HCT116 (cell line): Measurements from ENCODE around the gene THSD7B. TPM values are rescaled to one million over a fixed set of nuclear protein-coding genes. Genes with fewer than 3 reads are reported as not detected.

Experiments
- ATAC-seq: fragments of 200-7000 bp; cut with Tn5 transposase; 2 replicates; pipeline ENCODE4 v1.9.1; 2020; ENCODE audit warnings: mild to moderate bottlenecking, moderate library complexity
- BruUV-seq: library from RNA; stranded (reverse); fragments of 400-500 nt; replicated peaks from 2 replicates; lab custom pipeline; 2021; lab: Mats Ljungman, UMichigan
- CTCF ChIA-PET: fragments of 300-600 bp; sonication (Branson Sonifier 250); formaldehyde crosslinking; loops from one replicate; lab custom pipeline; 2021; ENCODE audit warnings: antibody characterized with exemption; lab: Charles Lee
- POLR2A ChIA-PET: fragments of 300-600, 350-600 bp; sonication (Branson Sonifier 250); formaldehyde crosslinking; loops from one replicate; lab custom pipeline; 2021; ENCODE audit warnings: antibody characterized with exemption; lab: Charles Lee
- RAD21 ChIA-PET, 2 experiments: fragments of 300-600 bp; sonication (Branson Sonifier 250); formaldehyde crosslinking; loops; one replicate each; lab custom pipeline; 2023; ENCODE audit warnings: low total read pairs in 2 of 2; ENCODE audit not compliant: uncharacterized antibody in 2 of 2, unreplicated experiment in 2 of 2, low non-redundant PET in 1 of 2; lab: Charles Lee
- DNase-seq: peaks from one replicate; pipeline ENCODE4 v3.0.0-alpha.2; 2010; ENCODE audit warnings: low read depth, low spot score
- H2AFZ ChIP-seq: fragments of 200-600 bp; shearing (Covaris generic), sonication (generic); 2 replicates; pipeline ENCODE4 v1.6.1; 2017; ENCODE audit warnings: low read depth, mixed run types, mixed read lengths, antibody characterized with exemption, low read length; ENCODE audit not compliant: poor library complexity, severe bottlenecking
- H3K27ac ChIP-seq: 2 replicates; pipeline ENCODE4 v1.5.1; 2012; ENCODE audit warnings: low read depth, low read length
- H3K27me3 ChIP-seq: fragments of 200-600 bp; sonication (generic); 2 replicates; pipeline ENCODE4 v1.6.1; 2016; ENCODE audit warnings: mixed run types, low read length, mixed read lengths; ENCODE audit not compliant: insufficient read depth
- H3K36me3 ChIP-seq, 2 experiments: fragments of 200-500 bp in 1 of 2; fragments of 200-600 bp in 1 of 2; sonication (Bioruptor generic) in 1 of 2; sonication (generic) in 1 of 2; 2 replicates each; pipeline versions ENCODE4 v1.5.1 to v1.6.1; 2014 to 2016; ENCODE audit warnings: low read length in 2 of 2, inconsistent platforms in 1 of 2, mixed read lengths in 1 of 2, mixed run types in 1 of 2; ENCODE audit not compliant: insufficient read depth in 2 of 2, control insufficient read depth in 1 of 2
- H3K4me1 ChIP-seq, 2 experiments: fragments of 200-600 bp in 1 of 2; sonication (generic) in 1 of 2; 2 replicates each; pipeline versions ENCODE4 v1.5.1 to v1.6.1; 2012 to 2017; ENCODE audit warnings: low read length in 2 of 2, inconsistent platforms in 1 of 2, mild to moderate bottlenecking in 1 of 2, mixed read lengths in 1 of 2, mixed run types in 1 of 2, moderate library complexity in 1 of 2; ENCODE audit not compliant: insufficient read depth in 2 of 2, control insufficient read depth in 1 of 2
- H3K4me2 ChIP-seq: fragments of 200-600 bp; sonication (generic); 2 replicates; pipeline ENCODE4 v1.6.1; 2017; ENCODE audit warnings: mixed run types, low read length, mixed read lengths
- H3K4me3 ChIP-seq, 2 experiments: fragments of 200-600 bp in 1 of 2; sonication (generic) in 1 of 2; replicated peaks in 1 of 2; 2 replicates each; pipeline ENCODE4 v1.5.1; 2011 to 2016; ENCODE audit warnings: low read length in 2 of 2, control low read depth in 1 of 2, low read depth in 1 of 2, mild to moderate bottlenecking in 1 of 2, mixed read lengths in 1 of 2, mixed run types in 1 of 2
- H3K79me2 ChIP-seq: fragments of 200-600 bp; sonication (generic); 2 replicates; pipeline ENCODE4 v1.6.1; 2017; ENCODE audit warnings: mild to moderate bottlenecking, mixed run types, low read length, moderate library complexity, mixed read lengths; ENCODE audit not compliant: insufficient read depth
- H3K9ac ChIP-seq: fragments of 200-600 bp; sonication (generic); 2 replicates; pipeline ENCODE4 v1.6.1; 2016; ENCODE audit warnings: low read length, mixed read lengths
- H3K9me2 ChIP-seq: fragments of 200-600 bp; sonication (generic), shearing (Covaris generic); 2 replicates; pipeline ENCODE4 v1.6.1; 2017; ENCODE audit warnings: mixed run types, mild to moderate bottlenecking, moderate library complexity; ENCODE audit not compliant: insufficient read depth
- H3K9me3 ChIP-seq, 2 experiments: fragments of 200-500 bp in 1 of 2; fragments of 200-600 bp in 1 of 2; sonication (Bioruptor generic) in 1 of 2; sonication (generic) in 1 of 2; 2 replicates each; pipeline ENCODE4 v1.6.1; 2014 to 2017; ENCODE audit warnings: low read length in 2 of 2, mixed read lengths in 2 of 2, inconsistent platforms in 1 of 2, low read depth in 1 of 2, mild to moderate bottlenecking in 1 of 2, mixed run types in 1 of 2, moderate library complexity in 1 of 2; ENCODE audit not compliant: control insufficient read depth in 1 of 2, insufficient read depth in 1 of 2
- H4K20me1 ChIP-seq: fragments of 200-600 bp; sonication (generic), shearing (Covaris generic); 2 replicates; pipeline ENCODE4 v1.6.1; 2017; ENCODE audit warnings: mixed run types, mild to moderate bottlenecking, moderate library complexity; ENCODE audit not compliant: insufficient read depth
- CBX3 ChIP-seq: IDR thresholded peaks from 2 replicates; pipeline ENCODE4 v1.6.1; 2012; ENCODE audit warnings: low read depth
- CEBPB ChIP-seq: IDR thresholded peaks from 2 replicates; pipeline ENCODE4 v1.6.1; 2012; ENCODE audit warnings: low read depth
- CTCF ChIP-seq, 3 experiments: fragments of 200-600 bp in 1 of 3; sonication (generic) in 1 of 3; IDR thresholded peaks in 2 of 3; conservative IDR thresholded peaks in 1 of 3; 2 replicates each; pipeline ENCODE4 v1.5.1; 2012 to 2017; ENCODE audit warnings: low read depth in 2 of 3, low read length in 2 of 3, antibody characterized with exemption in 1 of 3, borderline replicate concordance in 1 of 3, control low read depth in 1 of 3, mild to moderate bottlenecking in 1 of 3, mixed read lengths in 1 of 3, mixed run types in 1 of 3, moderate library complexity in 1 of 3; ENCODE audit not compliant: insufficient read depth in 1 of 3
- EGR1 ChIP-seq: IDR thresholded peaks from 2 replicates; pipeline ENCODE4 v1.6.1; 2012; ENCODE audit warnings: low read depth
- ELF1 ChIP-seq: IDR thresholded peaks from 2 replicates; pipeline ENCODE4 v1.6.1; 2012; ENCODE audit warnings: low read depth, borderline replicate concordance
- EZH2 ChIP-seq: fragments of 200-600 bp; sonication (generic); IDR thresholded peaks from 2 replicates; pipeline ENCODE4 v1.6.1; 2017; ENCODE audit warnings: antibody characterized with exemption, mixed run types
- EZH2phosphoT487 ChIP-seq: fragments of 200-600 bp; IDR thresholded peaks from 2 replicates; pipeline ENCODE4 v1.6.1; 2018; ENCODE audit warnings: antibody characterized with exemption, borderline replicate concordance
- FOSL1 ChIP-seq: IDR thresholded peaks from 2 replicates; pipeline ENCODE4 v1.6.1; 2012; ENCODE audit warnings: low read depth
- JUND ChIP-seq: IDR thresholded peaks from 2 replicates; pipeline ENCODE4 v1.6.1; 2012
- MAX ChIP-seq: IDR thresholded peaks from 2 replicates; pipeline ENCODE4 v1.6.1; 2012
- POLR2A ChIP-seq: IDR thresholded peaks from 2 replicates; pipeline ENCODE4 v1.7.0; 2011; ENCODE audit warnings: borderline replicate concordance; ENCODE audit not compliant: insufficient read depth, insufficient read length; ENCODE audit errors: extremely low read depth
- RAD21 ChIP-seq: IDR thresholded peaks from 2 replicates; pipeline ENCODE4 v1.6.1; 2012; ENCODE audit warnings: low read depth, mild to moderate bottlenecking
- SP1 ChIP-seq: IDR thresholded peaks from 2 replicates; pipeline ENCODE4 v1.6.1; 2012; ENCODE audit warnings: low read depth
- SRF ChIP-seq: IDR thresholded peaks from 2 replicates; pipeline ENCODE4 v1.6.1; 2012; ENCODE audit warnings: low read depth
- TCF7L2 ChIP-seq: IDR thresholded peaks from 2 replicates; pipeline ENCODE4 v1.7.0; 2011; ENCODE audit warnings: borderline replicate concordance, inconsistent platforms; ENCODE audit not compliant: insufficient read depth, insufficient read length; ENCODE audit errors: extremely low read depth
- ZBTB33 ChIP-seq: IDR thresholded peaks from 2 replicates; pipeline ENCODE4 v1.6.1; 2011; ENCODE audit warnings: mild to moderate bottlenecking, low read length, moderate library complexity; ENCODE audit not compliant: insufficient replicate concordance; ENCODE audit errors: extremely low read depth
- ZFX ChIP-seq: fragments of 450-650 bp; IDR thresholded peaks from 2 replicates; pipeline ENCODE4 v1.6.1; 2017
- intact Hi-C: fragments of 100-400 bp; cut with micrococcal nuclease; formaldehyde crosslinking; loops from 2 replicates; pipeline ENCODE4 v1.10.0; 2022
- total RNA-seq: library from RNA; stranded (reverse); gene quantifications from one replicate; pipeline ENCODE4 v1.2.1, GENCODE V29; 2021; ENCODE audit not compliant: unreplicated experiment
- TF ChIP-seq, protein P1 (sequence below): IDR thresholded peaks from 2 replicates; pipeline ENCODE4 v1.6.1; 2012; ENCODE audit warnings: low read depth

THSD7B gene
- total RNA-seq, 1 experiment from 2014 or later = not detected

DNA sequence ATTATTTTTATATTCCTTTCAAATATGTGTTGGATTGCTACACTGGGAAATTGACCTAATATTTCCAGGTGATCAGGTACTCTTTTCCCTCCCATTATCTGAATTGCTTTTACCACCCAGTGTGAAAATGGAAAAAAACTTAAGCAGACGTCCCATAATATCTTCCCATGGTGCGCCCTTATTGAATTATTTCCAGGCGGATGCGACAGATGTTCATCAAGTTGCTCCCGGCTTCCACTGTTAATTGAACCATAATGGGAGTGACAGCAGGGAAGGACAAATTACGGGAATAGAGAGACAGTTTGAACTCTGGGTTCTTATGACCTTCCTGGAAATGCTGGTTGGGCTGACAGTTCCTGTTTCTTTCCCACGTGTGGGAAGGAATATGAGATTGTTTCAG is 93.3 kb downstream of the THSD7B start (continued):
- TF ChIP-seq EZH2phosphoT487 (no peak), FOSL1 (no peak), CEBPB (no peak), EZH2 (no peak), SP1 (no peak), RAD21 (no peak), EGR1 (no peak), ELF1 (no peak)

DNA sequence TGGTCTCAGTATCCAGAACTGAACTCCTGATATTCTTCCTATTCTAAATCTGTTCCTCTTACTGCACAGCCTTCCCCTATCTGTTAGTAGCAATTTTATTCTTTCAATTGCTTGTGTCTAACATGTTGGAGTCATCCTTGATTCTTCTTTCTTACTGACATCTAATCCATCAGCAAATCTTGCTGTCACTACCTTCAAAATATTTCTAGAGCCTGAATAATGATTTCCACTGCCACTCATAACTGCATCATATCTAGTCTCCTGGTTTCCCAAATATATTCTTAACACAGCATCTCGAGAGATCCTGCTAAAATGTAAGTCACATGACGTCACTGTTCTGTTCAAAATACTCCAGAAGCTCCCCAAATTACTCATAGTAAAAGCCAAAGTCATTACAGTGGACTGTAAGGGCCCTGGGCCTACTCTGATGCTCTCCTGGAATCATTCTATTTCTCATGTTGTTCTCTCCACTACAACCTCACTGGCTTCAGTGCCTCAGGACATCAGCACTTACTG is 95.2 kb downstream of the THSD7B start:
- no peak for DNase-seq
- ChIA-PET POLR2A (no interaction called here), RAD21 (no interaction called here), CTCF (no interaction called here)
- no peaks in the 10 kb centered on the region for H3K4me1 ChIP-seq
- H3K4me3 ChIP-seq = no peak overlapping the region
- TF ChIP-seq CBX3 (no peak), MAX (no peak), EZH2 (no peak), JUND (no peak), TCF7L2 (no peak), SRF (no peak), ELF1 (no peak), ZFX (no peak), ZBTB33 (no peak), EZH2phosphoT487 (no peak), EGR1 (no peak), RAD21 (no peak), POLR2A (no peak), CTCF (IDR thresholded peaks at IDR 0.05 in 2 of 3, conservative IDR thresholded peaks at IDR 0.05 in 1 of 3; ENCODE audit: borderline replicate concordance in 1 of 3, insufficient read depth in 1 of 3, low read depth in 2 of 3, low read length in 2 of 3) (no peak)
- TF ChIP-seq, protein P1, sequence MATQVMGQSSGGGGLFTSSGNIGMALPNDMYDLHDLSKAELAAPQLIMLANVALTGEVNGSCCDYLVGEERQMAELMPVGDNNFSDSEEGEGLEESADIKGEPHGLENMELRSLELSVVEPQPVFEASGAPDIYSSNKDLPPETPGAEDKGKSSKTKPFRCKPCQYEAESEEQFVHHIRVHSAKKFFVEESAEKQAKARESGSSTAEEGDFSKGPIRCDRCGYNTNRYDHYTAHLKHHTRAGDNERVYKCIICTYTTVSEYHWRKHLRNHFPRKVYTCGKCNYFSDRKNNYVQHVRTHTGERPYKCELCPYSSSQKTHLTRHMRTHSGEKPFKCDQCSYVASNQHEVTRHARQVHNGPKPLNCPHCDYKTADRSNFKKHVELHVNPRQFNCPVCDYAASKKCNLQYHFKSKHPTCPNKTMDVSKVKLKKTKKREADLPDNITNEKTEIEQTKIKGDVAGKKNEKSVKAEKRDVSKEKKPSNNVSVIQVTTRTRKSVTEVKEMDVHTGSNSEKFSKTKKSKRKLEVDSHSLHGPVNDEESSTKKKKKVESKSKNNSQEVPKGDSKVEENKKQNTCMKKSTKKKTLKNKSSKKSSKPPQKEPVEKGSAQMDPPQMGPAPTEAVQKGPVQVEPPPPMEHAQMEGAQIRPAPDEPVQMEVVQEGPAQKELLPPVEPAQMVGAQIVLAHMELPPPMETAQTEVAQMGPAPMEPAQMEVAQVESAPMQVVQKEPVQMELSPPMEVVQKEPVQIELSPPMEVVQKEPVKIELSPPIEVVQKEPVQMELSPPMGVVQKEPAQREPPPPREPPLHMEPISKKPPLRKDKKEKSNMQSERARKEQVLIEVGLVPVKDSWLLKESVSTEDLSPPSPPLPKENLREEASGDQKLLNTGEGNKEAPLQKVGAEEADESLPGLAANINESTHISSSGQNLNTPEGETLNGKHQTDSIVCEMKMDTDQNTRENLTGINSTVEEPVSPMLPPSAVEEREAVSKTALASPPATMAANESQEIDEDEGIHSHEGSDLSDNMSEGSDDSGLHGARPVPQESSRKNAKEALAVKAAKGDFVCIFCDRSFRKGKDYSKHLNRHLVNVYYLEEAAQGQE = no peak
- no TSS peak for BruUV-seq
- no peak for ATAC-seq
- H2AFZ ChIP-seq = no peak overlapping the region
- no peak overlapping the region for H3K9ac ChIP-seq
- H3K79me2 ChIP-seq = no peaks in the 10 kb centered on the region
- intact Hi-C loops = no loop called here
- H3K27me3 ChIP-seq = no peaks in the 10 kb centered on the region
- H3K9me3 ChIP-seq = peaks cover 0 to 5% of the 10 kb centered on the region in 2 experiments; a peak in 2 of 4 replicates
- H4K20me1 ChIP-seq = no peaks in the 10 kb centered on the region
- H3K27ac ChIP-seq = no peak overlapping the region
- H3K9me2 ChIP-seq = no peaks in the 10 kb centered on the region
- H3K36me3 ChIP-seq = no peaks in the 10 kb centered on the region
- no peak overlapping the region for H3K4me2 ChIP-seq
